GM18499 (cell line): ENCODE results near the gene TMEM156.
"Not testable (repeated sequence)": the region's sequence is repeated elsewhere in the genome, so short reads cannot be mapped to it uniquely, and the experiment has no call there.

Source experiments
- ATAC-seq: cut with Tn5 transposase; IDR thresholded peaks from one replicate; pipeline ENCODE4 v1.9.1; 2021; ENCODE audit warnings: moderate number of reproducible peaks; ENCODE audit not compliant: insufficient read depth, unreplicated experiment

Gene TMEM156

GRCh38 chr4:39044364-39044955, 12.3 kb upstream of the TMEM156 start:
- no peak for ATAC-seq

- no peak for ATAC-seq
Measured at GRCh38 chr4:39043861-39044363, 11.7 kb upstream of the TMEM156 start.

GRCh38 chr4:39043058-39043860, 11.1 kb upstream of the TMEM156 start:
- ATAC-seq, result no peak

GRCh38 chr4:39042366-39042765, 10.2 kb upstream of the TMEM156 start:
- ATAC-seq, result no peak

- no peak for ATAC-seq
Measured at GRCh38 chr4:39039108-39039507, 6.9 kb upstream of the TMEM156 start.

GRCh38 chr4:39037941-39038340, 5.7 kb upstream of the TMEM156 start:
- no peak for ATAC-seq

DNA sequence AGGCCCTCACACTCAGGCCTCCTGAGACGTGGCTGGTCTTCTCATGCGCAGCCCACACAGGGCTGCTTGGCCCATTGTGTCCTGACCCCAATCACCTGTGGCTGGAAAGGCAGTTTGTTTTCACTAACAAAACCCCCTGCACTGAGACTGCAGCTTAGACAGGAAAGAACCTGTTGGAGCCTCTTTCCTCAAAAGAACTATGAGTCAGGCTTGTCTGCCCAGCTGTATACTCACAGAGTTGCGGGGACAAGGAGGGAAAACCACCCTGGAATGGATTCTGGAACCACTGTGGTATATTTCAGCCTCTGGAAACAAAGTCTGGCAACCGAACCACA, 5.2 kb upstream of the TMEM156 start:
- no peak for ATAC-seq

GRCh38 chr4:39036172-39036571, 4.0 kb upstream of the TMEM156 start:
- ATAC-seq, result no peak

DNA sequence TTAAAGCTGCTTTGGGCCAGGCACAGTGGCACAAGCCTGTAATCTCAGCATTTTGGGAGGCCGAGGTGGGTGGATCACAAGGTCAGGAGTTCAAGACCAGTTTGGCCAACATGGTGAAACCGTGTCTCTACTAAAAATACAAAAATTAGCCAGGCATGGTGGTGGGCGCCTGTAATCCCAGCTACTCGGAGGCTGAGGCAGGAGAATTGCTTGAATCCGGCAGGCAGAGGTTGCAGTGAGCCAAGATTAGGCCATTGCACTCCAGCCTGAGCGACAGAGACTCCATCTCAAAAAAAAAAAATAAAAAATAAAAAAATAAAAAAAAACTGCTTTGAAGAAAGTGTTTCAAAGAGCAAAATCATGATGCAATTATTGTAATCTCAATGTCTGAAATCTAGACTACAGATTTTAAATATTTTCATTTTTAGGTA, 604 bp downstream of the TMEM156 start:
- not testable (repeated sequence) for ATAC-seq

DNA sequence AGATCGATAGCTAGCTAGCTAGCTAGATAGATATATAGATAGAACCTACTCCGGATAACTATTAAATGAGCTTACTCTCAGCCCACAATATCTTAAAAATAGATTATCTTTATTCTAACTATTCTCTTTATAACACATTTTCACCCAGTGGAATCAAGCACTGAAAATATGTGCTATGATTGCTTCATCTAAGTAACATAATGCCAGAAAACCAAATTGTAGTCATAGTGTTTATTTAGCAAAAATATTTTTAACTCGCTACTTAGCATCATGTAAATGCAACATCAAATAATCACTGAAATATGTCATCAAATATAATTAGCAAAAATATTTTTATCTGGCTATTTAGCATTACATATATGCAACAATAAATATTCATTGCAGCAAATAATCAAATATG, 1.5 kb downstream of the TMEM156 start:
- ATAC-seq, result no peak

DNA sequence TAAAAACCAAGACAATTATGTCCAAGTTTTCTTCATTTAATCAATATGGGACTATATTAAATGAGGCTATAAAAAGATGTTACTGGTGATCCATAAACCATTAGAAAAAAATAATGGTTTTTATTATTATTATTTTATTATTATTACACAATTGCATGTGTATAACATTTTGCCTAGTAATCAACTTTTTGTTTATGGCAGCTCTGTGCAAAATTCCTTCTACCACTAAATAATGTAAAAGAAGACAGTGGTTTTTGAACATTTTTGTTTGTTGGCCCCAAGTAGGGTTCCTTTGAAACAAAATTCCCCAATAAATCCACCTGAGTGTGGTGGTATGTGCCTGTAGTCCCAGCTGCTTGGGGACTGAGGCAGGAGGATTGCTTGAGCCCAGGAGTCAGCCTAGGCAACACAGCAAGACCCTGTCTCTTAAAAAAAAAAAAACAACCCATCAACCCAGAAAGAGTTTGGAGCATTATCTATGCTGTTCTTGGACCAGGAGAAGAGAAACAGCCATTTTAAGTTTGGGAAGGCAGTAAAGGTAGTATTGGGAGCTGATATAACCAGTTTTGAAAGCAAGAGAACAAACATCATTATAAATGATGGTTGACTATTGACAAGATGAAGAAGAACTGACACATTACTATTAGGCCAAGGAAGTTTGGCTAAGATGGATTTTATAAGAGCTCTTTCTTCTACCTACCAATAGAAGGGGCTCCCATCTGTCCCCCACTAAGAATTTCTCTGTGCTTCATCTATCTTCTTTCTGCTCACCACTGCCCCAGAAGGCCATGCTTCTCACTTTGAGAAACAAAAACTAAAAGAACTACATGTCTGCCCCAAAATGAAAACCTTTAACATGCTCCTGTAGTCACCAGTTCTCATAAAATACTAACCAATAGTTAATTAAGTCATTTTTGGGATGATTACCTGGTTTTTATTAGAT, 2.2 kb downstream of the TMEM156 start:
- no peak for ATAC-seq

DNA sequence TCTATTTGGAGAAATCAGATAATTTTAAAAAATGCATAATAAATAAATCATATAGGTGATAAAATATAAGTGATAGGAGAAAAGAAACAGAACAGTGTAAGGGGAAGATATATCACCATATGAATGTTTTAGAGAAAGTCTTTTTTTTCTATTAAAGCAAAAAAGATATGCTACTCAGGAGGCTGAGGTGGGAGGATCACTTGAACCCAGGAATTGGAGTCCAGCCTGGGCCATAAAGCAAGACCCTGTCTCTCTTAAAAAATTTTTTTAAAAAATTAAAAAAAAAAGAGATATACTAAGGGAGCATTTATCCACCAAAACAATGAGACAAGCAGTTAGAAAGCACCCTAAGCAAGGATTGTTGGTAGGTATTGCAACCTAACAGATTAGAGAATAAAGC, 6.1 kb downstream of the TMEM156 start:
- ATAC-seq, result no peak

DNA sequence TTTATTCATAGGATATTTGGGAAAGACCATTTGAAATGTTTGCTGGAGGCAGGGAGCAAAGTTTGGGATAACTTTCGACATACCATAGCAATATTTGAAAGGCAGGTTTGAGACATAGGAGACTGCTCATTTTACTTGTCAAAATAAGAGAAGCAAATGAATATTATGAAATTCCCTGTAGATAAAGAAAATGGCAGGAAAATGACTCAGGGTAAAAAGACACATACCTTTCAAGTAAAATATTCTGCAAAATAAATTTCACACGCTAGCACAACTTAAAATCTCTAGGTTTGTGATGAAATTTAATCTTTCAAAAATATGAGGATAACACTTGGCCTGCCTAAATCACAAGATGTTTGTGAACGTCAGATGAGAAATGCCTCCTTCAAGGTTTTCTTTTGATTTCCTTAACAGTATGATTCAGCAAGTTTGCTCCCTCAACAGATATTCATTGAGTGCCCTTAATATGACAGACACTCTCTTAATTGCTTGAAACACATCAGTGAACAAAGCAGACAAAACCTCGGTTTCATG, 6.6 kb downstream of the TMEM156 start:
- no peak for ATAC-seq

DNA sequence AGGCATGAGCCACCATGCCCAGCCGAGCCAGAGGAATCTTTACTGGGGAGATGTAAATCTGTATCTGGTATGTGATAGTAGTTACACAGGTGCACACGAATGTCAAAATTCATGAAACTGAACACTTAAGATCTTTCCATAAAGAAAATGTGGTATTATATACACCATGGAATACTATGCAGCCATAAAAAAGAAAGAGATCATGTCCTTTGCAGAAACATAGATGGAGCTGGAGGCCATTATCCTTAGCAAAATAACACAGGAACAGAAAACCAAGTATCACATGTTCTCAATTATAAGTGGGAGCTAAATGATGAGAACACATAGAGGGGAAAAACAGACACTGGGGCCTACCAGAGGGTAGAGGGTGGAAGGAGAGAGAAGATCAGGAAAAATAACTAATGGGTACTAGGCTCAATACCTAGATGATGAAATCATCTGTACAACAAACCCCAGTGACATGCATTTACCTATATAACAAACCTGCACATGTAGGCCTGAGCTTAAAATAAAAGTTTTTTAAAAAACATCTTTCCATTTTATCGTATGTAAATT, 7.8 kb downstream of the TMEM156 start:
- ATAC-seq, result no peak

DNA sequence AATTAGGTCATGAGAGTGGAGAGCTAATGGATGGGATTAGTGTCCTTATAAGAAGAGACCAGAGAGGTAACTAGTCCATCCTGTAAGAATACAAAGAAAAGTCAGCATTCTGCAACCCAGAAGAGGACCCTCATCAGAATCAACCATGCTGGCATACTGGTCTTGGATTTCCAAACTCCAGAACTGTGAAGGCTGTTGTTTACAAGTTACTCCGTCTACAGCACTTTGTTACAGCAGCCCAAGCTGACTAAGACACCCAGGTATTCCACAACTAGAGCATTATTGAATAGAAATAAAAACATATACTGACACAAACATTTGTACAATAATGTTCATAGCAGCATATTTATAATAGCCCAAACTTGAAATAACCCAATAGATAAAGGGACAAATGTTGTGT, 9.2 kb downstream of the TMEM156 start:
- ATAC-seq, result no peak

DNA sequence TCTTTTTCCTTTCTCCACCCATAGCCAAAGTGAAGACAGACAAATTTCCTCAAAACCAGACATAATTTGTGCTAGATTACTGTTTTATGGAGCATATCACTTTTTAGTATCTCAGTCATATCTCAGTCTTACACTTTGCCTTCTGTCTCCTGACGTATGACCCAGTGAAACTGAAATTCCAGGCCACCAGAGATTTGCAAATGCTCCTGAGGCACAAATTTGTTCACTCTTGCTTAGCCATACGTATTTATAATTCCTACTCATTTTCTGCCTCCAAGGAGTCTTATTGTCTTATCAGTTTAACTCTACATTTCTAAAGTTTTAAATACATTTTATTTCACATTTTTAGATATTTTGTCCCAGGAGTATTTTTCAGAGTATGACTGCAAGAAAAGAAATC, 10.0 kb downstream of the TMEM156 start:
- ATAC-seq, result no peak

GRCh38 chr4:39021631-39022030, 10.6 kb downstream of the TMEM156 start:
- no peak for ATAC-seq

- no peak for ATAC-seq
Measured at GRCh38 chr4:39020130-39020529, 12.1 kb downstream of the TMEM156 start.

DNA sequence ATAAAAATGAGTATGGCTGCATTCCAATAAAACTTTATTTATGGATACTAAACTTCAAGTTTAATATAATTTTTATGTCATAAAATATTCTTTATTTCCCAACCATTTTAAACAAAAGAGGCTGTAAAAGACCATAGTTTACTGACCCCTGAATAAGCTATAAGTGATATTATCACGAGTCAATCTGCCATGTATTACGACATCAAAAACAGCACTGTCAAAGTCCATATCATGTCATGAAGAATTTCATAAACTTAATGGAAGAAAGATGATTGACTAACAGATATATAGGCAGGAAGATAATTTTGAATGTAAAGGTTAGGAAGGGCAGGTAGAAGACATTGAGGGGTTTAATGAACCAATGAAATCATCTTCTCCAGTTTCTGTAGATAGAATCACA, 18.2 kb downstream of the TMEM156 start:
- no peak for ATAC-seq

GRCh38 chr4:39004758-39005157, 27.5 kb downstream of the TMEM156 start:
- no peak for ATAC-seq
